Muscle layer of duodenum (tissue), 2 donors: Measurements from ENCODE around the gene CYBC1.
"Not testable (repeated sequence)": the region's sequence is repeated elsewhere in the genome, so short reads cannot be mapped to it uniquely, and the experiment has no call there.

ENCODE experiments used
- H3K27ac ChIP-seq: one replicate; pipeline ENCODE4 v1.7.0; 2013; ENCODE audit warnings: mild to moderate bottlenecking, low read length
- H3K27me3 ChIP-seq: one replicate; pipeline ENCODE4 v1.7.0; 2013; ENCODE audit warnings: low read depth, mild to moderate bottlenecking, control low read depth, low read length
- H3K36me3 ChIP-seq, 2 donors: one replicate each; pipeline ENCODE4 v1.7.0; 2013; ENCODE audit warnings: low read length in 2 of 2, control low read depth in 1 of 2, mild to moderate bottlenecking in 1 of 2; ENCODE audit not compliant: insufficient read depth in 2 of 2, control insufficient read depth in 1 of 2
- H3K4me1 ChIP-seq, 2 donors: one replicate each; pipeline ENCODE4 v1.7.0; 2013; ENCODE audit warnings: low read length in 2 of 2, mild to moderate bottlenecking in 2 of 2, control low read depth in 1 of 2, moderate library complexity in 1 of 2; ENCODE audit not compliant: insufficient read depth in 2 of 2, control insufficient read depth in 1 of 2
- H3K4me3 ChIP-seq, 2 donors: one replicate each; pipeline ENCODE4 v1.7.0; 2013; ENCODE audit warnings: low read length in 2 of 2, low read depth in 1 of 2, mild to moderate bottlenecking in 1 of 2
- H3K9me3 ChIP-seq, 2 donors: one replicate each; pipeline ENCODE4 v1.7.0; 2013; ENCODE audit warnings: low read length in 2 of 2, control low read depth in 1 of 2, mild to moderate bottlenecking in 1 of 2; ENCODE audit not compliant: control insufficient read depth in 1 of 2
- donor health status: healthy.

CYBC1 gene

DNA sequence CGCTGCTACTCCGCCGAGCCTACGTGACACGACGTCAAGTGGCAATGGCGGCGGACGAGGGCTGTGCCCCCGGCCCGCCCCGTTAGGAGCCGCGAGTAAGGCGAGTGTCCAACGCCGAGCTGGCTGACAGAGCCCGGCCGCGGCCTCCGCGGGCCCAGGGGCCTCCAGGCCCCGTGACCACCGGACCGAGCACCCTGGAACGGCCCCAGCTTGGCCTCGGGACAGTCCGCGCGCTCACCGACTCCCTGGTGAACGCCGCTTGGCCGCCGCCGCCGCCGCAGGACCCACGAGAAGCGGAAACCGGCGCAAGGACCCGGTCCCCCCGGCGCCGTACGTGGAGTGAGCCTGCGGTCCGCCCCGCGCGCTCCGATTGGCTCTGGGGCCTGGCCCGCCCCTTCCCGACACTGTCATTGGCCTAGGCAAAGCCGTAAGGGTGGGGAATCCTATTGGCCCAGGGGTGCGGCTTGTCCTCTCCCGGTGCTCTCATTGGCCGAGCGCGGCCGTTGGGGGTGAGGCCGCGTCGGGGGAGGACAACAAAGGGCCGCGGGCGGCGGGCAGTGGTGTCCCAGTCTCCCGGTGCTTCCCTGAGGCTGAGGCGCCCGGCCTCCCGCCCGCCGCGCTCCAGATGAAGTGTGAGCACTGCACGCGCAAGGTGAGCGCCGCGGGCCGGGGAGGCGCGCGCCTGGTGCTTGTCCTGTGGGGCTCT lies 7.8 kb upstream of the CYBC1 start, which contains the start of gene NARF:
TSS of gene NARF (plus strand) at position 563 of the 706 bp plus-strand sequence. CDS start at position 626, 63 bp downstream.
- Histone ChIP-seq H3K27me3 (no peaks in the 10 kb centered on the region), H3K4me3 (peak within 1 kb of the TSS; percentile 70 to 90), H3K36me3 (peaks cover 19 to 25% of the 10 kb centered on the region in 2 donors), H3K4me1 (peaks cover 5 to 18% of the 10 kb centered on the region in 2 donors), H3K9me3 (no peaks in the 10 kb centered on the region), H3K27ac (peak within 1 kb of the TSS; percentile 99)

DNA sequence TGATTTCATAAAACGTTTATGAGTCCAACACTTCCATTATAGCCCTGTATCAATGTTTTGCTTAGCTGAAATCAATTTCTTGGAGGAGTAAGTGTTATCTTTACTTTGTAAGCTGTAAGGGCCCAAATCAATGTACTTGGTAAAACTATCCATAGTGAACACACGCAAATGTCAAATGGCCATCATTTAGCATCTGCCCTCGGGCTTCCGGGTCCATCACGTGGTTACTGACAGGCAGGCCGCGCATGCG lies 7.3 kb upstream of the CYBC1 start:
- H3K9me3 ChIP-seq, result no peaks in the 10 kb centered on the region
- H3K36me3 ChIP-seq, result peaks cover 15 to 23% of the 10 kb centered on the region in 2 donors
- H3K4me3 ChIP-seq, result peak overlapping the region; percentile 60 to 90
- H3K4me1 ChIP-seq, result peaks cover 5 to 18% of the 10 kb centered on the region in 2 donors
- H3K27me3 ChIP-seq, result no peaks in the 10 kb centered on the region
- peak overlapping the region; percentile 99 for H3K27ac ChIP-seq

DNA sequence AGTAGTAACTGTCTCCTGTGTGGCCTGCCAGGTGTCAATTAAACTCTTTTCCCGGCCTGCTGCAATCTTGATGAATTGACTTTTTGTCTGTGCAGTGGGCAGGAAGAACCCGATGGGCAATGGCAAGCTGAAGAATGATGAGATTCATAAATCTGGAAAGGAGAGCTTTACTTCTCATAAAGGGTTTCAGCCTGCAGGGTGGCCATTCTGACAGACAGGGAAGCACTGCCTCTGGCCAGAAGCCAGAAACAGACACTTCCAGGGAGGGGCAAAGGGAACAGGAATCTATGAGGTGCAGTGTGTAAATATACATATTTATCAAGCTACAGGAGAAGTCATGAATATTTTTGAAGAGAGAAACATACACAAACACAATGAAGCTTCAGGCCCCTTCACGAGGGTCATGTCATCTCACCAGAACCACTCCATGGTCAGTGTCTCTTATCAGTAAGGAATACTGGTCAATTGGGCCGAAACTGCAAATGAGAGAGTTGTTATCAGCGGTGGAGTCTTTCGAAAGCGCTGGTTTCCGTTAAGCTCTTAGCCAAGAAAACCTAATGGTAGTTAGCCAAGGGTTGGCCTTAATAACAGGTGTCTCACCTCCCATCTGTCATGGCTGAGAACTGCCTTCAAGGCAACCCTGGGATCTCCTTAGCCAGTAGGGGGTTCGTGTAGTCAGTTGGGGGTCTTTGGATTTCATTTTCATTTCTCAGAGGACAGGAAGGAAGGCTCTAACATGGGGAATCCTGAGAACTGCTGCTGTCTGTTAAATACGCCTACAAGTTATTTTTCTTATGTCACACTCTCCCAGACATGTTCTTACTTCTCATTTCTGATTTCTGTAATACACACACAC lies 6.7 kb upstream of the CYBC1 start:
- H3K9me3 ChIP-seq, result no peaks in the 10 kb centered on the region
- peaks cover 5 to 18% of the 10 kb centered on the region in 2 donors for H3K4me1 ChIP-seq
- no peaks in the 10 kb centered on the region for H3K27me3 ChIP-seq
- peak overlapping the region; percentile 60 to 90 for H3K4me3 ChIP-seq
- peak overlapping the region; percentile 99 for H3K27ac ChIP-seq
- H3K36me3 ChIP-seq, result peaks cover 10 to 19% of the 10 kb centered on the region in 2 donors

- not testable (repeated sequence) for H3K27me3 ChIP-seq, H3K36me3 ChIP-seq, H3K4me1 ChIP-seq, H3K9me3 ChIP-seq, H3K4me3 ChIP-seq, H3K27ac ChIP-seq
Measured at GRCh38 chr17:82453706-82454105, 3.2 kb upstream of the CYBC1 start.

DNA sequence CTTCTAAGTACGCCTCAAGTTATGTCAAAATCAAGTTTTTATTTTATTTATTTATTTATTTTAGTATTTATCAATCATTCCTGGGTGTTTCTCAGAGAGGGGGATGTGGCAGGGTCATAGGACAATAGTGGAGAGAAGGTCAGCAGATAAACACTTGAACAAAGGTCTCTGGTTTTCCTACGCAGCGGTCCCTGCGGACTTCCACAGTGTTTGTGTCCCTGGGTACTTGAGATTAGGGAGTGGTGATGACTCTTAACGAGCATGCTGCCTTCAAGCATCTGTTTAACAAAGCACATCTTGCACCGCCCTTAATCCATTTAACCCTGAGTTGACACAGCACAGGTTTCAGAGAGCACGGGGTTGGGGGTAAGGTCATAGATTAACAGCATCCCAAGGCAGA lies 2.6 kb upstream of the CYBC1 start:
- not testable (repeated sequence) for H3K27me3 ChIP-seq, H3K4me3 ChIP-seq, H3K9me3 ChIP-seq, H3K36me3 ChIP-seq, H3K4me1 ChIP-seq, H3K27ac ChIP-seq

DNA sequence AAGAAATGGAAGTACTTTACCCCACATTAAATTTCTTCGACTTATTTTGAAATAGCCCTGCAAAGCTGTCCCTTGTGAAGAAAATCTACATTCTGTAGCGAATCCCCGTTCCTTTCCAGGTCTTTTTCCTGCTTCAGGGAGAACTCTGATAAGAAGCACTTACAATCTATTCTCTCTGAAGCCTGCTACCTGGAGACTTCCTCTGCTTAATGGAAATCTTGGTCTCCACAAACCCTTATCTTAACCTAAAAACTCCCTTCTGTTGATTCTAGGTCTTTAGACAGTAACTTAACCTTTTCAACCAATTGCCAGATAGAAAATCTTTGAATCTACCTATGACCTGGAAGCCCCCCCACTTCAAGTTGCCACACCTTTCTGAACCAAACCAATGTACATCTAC lies 1.6 kb upstream of the CYBC1 start:
- no peak overlapping the region for H3K27ac ChIP-seq
- no peaks in the 10 kb centered on the region for H3K27me3 ChIP-seq
- no peaks in the 10 kb centered on the region for H3K9me3 ChIP-seq
- no peak overlapping the region for H3K4me3 ChIP-seq
- H3K36me3 ChIP-seq, result no peaks in the 10 kb centered on the region
- H3K4me1 ChIP-seq, result peaks cover under 1 to 3% of the 10 kb centered on the region in 2 donors

DNA sequence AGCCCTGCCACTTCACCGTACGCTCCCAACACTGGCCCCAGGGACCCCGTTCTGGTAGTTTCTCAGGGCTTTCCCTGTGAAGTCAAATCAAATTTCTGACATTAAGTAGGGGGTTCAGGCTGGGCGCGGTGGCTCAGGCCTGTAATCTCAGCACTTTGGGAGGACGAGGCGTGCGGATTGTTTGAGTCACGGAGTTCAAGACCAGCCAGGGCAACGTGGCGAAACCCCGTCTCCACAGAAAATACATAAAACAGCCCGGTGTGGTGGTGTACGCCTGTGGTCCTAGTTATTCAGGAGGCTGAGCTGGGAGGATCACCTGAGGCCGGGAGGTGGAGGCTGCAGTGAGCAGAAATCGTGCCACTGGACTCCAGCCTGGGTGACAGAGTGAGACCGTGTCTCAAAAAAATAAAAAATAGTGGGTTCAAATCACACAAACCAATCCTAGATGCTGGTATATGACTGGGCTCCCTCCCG lies 632 bp downstream of the CYBC1 start:
- Histone ChIP-seq H3K4me1 (peaks cover 0 to 7% of the 10 kb centered on the region in 2 donors), H3K27me3 (no peaks in the 10 kb centered on the region), H3K27ac (peak overlapping the region; percentile 75), H3K36me3 (no peaks in the 10 kb centered on the region), H3K4me3 (peak overlapping the region; percentile 74 to 87), H3K9me3 (no peaks in the 10 kb centered on the region)

DNA sequence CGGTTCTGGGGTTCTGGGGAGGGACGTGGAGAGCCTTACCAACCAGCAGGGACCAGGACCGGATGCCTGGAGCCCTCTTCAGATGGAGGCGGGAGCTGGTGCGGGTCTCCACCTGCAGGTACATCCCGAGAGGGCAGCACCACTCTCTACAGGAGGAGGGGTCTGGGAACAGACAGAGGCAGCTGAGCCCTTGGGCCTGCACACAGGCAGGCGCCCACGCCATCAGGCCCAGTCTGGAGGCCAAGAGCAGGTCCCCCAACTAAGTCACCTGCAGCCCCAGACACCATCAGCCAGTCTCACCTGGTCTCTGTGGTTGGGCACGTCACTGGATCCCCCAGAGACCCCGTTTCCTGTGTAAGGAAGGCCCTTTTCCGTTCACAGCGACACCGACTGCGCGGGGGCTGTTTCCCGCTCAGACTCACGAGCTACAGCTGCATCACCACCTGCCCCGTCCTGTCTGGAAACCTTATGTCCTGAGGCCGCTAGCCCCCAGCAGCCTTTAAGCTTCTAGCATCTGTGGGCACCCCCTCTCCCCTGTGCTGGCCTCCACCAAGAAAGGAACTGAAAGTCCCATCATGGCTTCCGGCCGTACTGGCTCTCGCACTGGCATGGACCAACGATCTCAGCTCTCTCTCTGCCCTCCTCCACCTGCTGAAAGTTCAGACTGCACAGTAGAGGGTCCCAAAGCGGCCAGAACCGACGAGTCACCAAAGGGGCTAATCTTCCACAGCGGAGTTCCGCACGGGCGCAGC lies 1.2 kb downstream of the CYBC1 start:
- Histone ChIP-seq H3K4me1 (peaks cover 0 to 7% of the 10 kb centered on the region in 2 donors), H3K4me3 (peak overlapping the region; percentile 74 to 87), H3K9me3 (no peaks in the 10 kb centered on the region), H3K27ac (peak overlapping the region; percentile 75), H3K36me3 (peaks cover 0 to 3% of the 10 kb centered on the region in 2 donors), H3K27me3 (no peaks in the 10 kb centered on the region)

DNA sequence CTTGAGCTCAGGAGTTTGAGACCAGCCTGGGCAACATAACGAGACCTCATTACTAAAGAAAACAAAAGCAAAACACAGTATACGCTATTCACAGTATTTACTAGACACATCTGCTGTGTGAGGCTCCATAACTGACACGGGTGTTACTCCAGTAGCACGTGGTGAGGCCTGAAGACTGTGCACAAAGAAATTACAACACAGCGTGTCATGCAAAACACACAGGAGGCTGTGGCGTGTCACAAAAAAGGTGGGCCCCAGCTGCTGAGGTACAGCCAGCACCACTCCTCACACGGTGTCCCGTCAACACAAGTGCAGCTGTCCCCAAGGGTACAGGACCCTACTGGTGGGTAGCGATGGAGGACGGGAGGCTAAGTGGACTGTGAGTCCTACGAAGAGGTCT lies 2.7 kb downstream of the CYBC1 start:
- peaks cover 0 to 7% of the 10 kb centered on the region in 2 donors for H3K4me1 ChIP-seq

DNA sequence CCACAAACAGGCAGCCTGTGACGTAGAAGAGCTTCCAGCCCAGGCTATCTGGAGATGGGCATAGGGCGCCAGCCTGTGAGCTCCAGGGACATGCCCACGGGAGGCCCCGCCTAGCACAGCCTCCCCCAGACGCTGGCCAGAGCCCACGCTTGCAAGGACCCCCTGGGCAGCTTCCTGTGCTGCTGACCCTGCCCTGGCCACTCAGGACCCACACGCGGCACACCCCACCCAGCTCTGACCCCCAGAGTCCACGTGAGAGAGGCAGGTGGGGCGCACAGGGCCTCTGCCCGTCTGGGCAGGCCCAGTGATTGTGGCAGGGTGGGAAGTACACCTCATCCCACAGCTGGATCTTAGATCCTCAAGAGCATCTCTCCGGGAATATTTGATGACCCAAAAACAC lies 3.9 kb downstream of the CYBC1 start:
- Histone ChIP-seq H3K4me1 (peaks cover 0 to 7% of the 10 kb centered on the region in 2 donors), H3K27ac (no peak overlapping the region), H3K4me3 (no peak overlapping the region), H3K36me3 (peaks cover 0 to 25% of the 10 kb centered on the region in 2 donors), H3K9me3 (no peaks in the 10 kb centered on the region), H3K27me3 (no peaks in the 10 kb centered on the region)

More for the DNA sequence above, 2.7 kb downstream of the CYBC1 start:
- H3K4me3 ChIP-seq, result no peak overlapping the region
- H3K27ac ChIP-seq, result no peak overlapping the region
- peaks cover 0 to 16% of the 10 kb centered on the region in 2 donors for H3K36me3 ChIP-seq
- no peaks in the 10 kb centered on the region for H3K27me3 ChIP-seq
- no peaks in the 10 kb centered on the region for H3K9me3 ChIP-seq

DNA sequence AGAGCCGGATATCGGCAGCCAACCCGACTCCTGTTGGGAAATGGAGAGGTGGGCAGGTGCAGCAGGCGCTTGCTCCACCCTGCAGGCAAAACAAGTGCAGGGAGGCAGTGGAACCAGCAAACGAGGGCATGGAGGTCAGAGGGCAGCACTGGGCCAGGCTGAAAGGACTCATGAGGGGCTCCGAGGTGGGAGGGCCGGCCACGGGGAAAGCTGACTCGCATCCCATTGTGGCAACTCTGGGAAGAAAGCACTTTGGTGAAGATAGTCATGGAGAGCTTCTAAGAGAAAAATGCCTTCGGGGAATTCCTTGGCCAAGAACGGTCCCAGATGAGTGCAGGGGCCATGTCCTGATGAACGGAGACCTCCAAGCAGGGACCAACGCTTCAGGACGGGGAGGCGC lies 4.4 kb downstream of the CYBC1 start:
- H3K4me1 ChIP-seq, result peaks cover 0 to 7% of the 10 kb centered on the region in 2 donors
- no peaks in the 10 kb centered on the region for H3K27me3 ChIP-seq
- H3K36me3 ChIP-seq, result peaks cover 0 to 25% of the 10 kb centered on the region in 2 donors
- no peak overlapping the region for H3K4me3 ChIP-seq
- H3K27ac ChIP-seq, result no peak overlapping the region
- no peaks in the 10 kb centered on the region for H3K9me3 ChIP-seq
